ENCODE data around the gene PLA2G6.

PLA2G6 gene

GRCh38 chr22:38139901-38140300 is 41.7 kb downstream of the PLA2G6 start:
- POLR2A ChIA-PET: no interaction called here
- Histone ChIP-seq H3K36me3 (ENCODE audit: control insufficient read depth in 2 of 2, insufficient read depth in 1 of 2, low read length in 2 of 2) (peaks cover 0 to 26% of the 10 kb centered on the region in 2 experiments; a peak in 1 of 3 replicates), H3K4me1 (ENCODE audit: control insufficient read depth, insufficient read depth, low read length) (0 out of 2 replicates have a peak, but pooled peaks cover 3% of the 10 kb centered on the region), H3K9me3 (ENCODE audit: control insufficient read depth, insufficient read depth, low read depth, low read length) (no peaks in the 10 kb centered on the region), H3K4me3 (ENCODE audit: low read depth, low read length) (no peak overlapping the region), H3K27ac (ENCODE audit: extremely low read depth, low read depth, low read length) (no peak overlapping the region)
- TF ChIP-seq ZNF362 (tag by site-specific recombination; IDR thresholded peaks at IDR 0.05) (no peak), ZNF341 (tag by site-specific recombination; IDR thresholded peaks at IDR 0.05; ENCODE audit: low read depth) (no peak), ZNF146 (tag by site-specific recombination; IDR thresholded peaks at IDR 0.05) (no peak), ZNF544 (tag by site-specific recombination; IDR thresholded peaks at IDR 0.05) (no peak), ZNF423 (tag by site-specific recombination; IDR thresholded peaks at IDR 0.05) (no peak), EGR2 (tag by site-specific recombination; IDR thresholded peaks at IDR 0.05; ENCODE audit: low read depth) (no peak), ZNF48 (tag by site-specific recombination; IDR thresholded peaks at IDR 0.05) (no peak)
- CTCF ChIA-PET: interaction anchor here (1.2 kb wide), 1 partner anchor 39 kb away, joined by 3 read pairs; no protein-coding TSS in a partner anchor

- H3K9me3 ChIP-seq (ENCODE audit: control insufficient read depth, insufficient read depth, low read depth, low read length): no peaks in the 10 kb centered on the region
- TF ChIP-seq ZBTB11 (tag by site-specific recombination; conservative IDR thresholded peaks at IDR 0.05; ENCODE audit: low read depth): no peak
- no peak for TF ChIP-seq ZNF558 (tag by site-specific recombination; IDR thresholded peaks at IDR 0.05)
- no peak for TF ChIP-seq ZNF610 (tag by site-specific recombination; IDR thresholded peaks at IDR 0.05; ENCODE audit: borderline replicate concordance)
- no peak for TF ChIP-seq ZNF747 (tag by site-specific recombination; IDR thresholded peaks at IDR 0.05)
- no peak for TF ChIP-seq ZNF830 (tag by site-specific recombination; IDR thresholded peaks at IDR 0.05; ENCODE audit: low read depth)
- 0 out of 2 replicates have a peak, but pooled peaks cover 3% of the 10 kb centered on the region for H3K4me1 ChIP-seq (ENCODE audit: control insufficient read depth, insufficient read depth, low read length)
- H3K4me3 ChIP-seq (ENCODE audit: low read depth, low read length): no peak overlapping the region
- peaks cover 0 to 31% of the 10 kb centered on the region in 2 experiments; a peak in 1 of 3 replicates for H3K36me3 ChIP-seq (ENCODE audit: control insufficient read depth in 2 of 2, insufficient read depth in 1 of 2, low read length in 2 of 2)
- no peak overlapping the region for H3K27ac ChIP-seq (ENCODE audit: extremely low read depth, low read depth, low read length)
- ChIA-PET CTCF (interaction anchor here (1.2 to 3.7 kb wide), 2 partner anchors 24 to 38 kb away, joined by 3 to 17 read pairs; no protein-coding TSS in a partner anchor), POLR2A (no interaction called here)
Measured at GRCh38 chr22:38138961-38139360, 42.7 kb downstream of the PLA2G6 start.

- CTCF ChIA-PET: interaction anchor here (0.6 to 3.7 kb wide), 6 partner anchors 14 to 88 kb away, joined by 3 to 17 read pairs (median 5); no protein-coding TSS in a partner anchor
- Histone ChIP-seq H3K36me3 (ENCODE audit: control insufficient read depth in 2 of 2, insufficient read depth in 1 of 2, low read length in 2 of 2) (peaks cover 0 to 37% of the 10 kb centered on the region in 2 experiments; a peak in 1 of 3 replicates), H3K4me1 (ENCODE audit: control insufficient read depth, insufficient read depth, low read length) (no peaks in the 10 kb centered on the region), H3K4me3 (ENCODE audit: low read depth, low read length) (no peak overlapping the region), H3K9me3 (ENCODE audit: control insufficient read depth, insufficient read depth, low read depth, low read length) (no peaks in the 10 kb centered on the region), H3K27ac (ENCODE audit: extremely low read depth, low read depth, low read length) (no peak overlapping the region)
- POLR2A ChIA-PET: no interaction called here
- TF ChIP-seq ZNF488 (tag by site-specific recombination; IDR thresholded peaks at IDR 0.05): no peak
- TF ChIP-seq ZNF560 (tag by site-specific recombination; IDR thresholded peaks at IDR 0.05; ENCODE audit: borderline replicate concordance): no peak
- no peak for TF ChIP-seq OVOL3 (tag by site-specific recombination; IDR thresholded peaks at IDR 0.05)
- TF ChIP-seq ZNF404 (tag by site-specific recombination; IDR thresholded peaks at IDR 0.05): no peak
- no peak for TF ChIP-seq ZNF571 (tag by site-specific recombination; IDR thresholded peaks at IDR 0.05)
- no peak for TF ChIP-seq SETDB1 (IDR thresholded peaks at IDR 0.05; ENCODE audit: insufficient read length, low read length)
- TF ChIP-seq ZNF292 (tag by site-specific recombination; IDR thresholded peaks at IDR 0.05; ENCODE audit: borderline replicate concordance, low read depth): no peak
- no peak for TF ChIP-seq ZNF223 (tag by site-specific recombination; IDR thresholded peaks at IDR 0.05)
- TF ChIP-seq OSR2 (tag by site-specific recombination; IDR thresholded peaks at IDR 0.05): no peak
- TF ChIP-seq ZNF202 (tag by site-specific recombination; IDR thresholded peaks at IDR 0.05; ENCODE audit: borderline replicate concordance): no peak
- no peak for TF ChIP-seq ZNF830 (tag by site-specific recombination; IDR thresholded peaks at IDR 0.05; ENCODE audit: low read depth)
- no peak for TF ChIP-seq ZNF221 (tag by site-specific recombination; IDR thresholded peaks at IDR 0.05; ENCODE audit: borderline replicate concordance)
- TF ChIP-seq ZNF302 (tag by site-specific recombination; IDR thresholded peaks at IDR 0.05; ENCODE audit: low read depth): no peak
- no peak for TF ChIP-seq ZNF311 (tag by site-specific recombination; IDR thresholded peaks at IDR 0.05; ENCODE audit: borderline replicate concordance)
- no peak for TF ChIP-seq ZFP37 (tag by site-specific recombination; IDR thresholded peaks at IDR 0.05)
- TF ChIP-seq ZBTB21 (tag by site-specific recombination; IDR thresholded peaks at IDR 0.05): no peak
Measured at GRCh38 chr22:38137876-38138687, 43.5 kb downstream of the PLA2G6 start.
